HG03575 (cell line): ENCODE results near the gene INSL3.
A peak's percentile ranks its signal among the peaks of the same experiment; 100 is the strongest.

Experiments used
- ATAC-seq: cut with Tn5 transposase; IDR thresholded peaks from one replicate; pipeline ENCODE4 v1.9.1; 2021; ENCODE audit not compliant: unreplicated experiment, insufficient number of reproducible peaks, low FRiP score; ENCODE audit errors: extremely low read depth

The INSL3 gene, protein sequence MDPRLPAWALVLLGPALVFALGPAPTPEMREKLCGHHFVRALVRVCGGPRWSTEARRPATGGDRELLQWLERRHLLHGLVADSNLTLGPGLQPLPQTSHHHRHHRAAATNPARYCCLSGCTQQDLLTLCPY

DNA sequence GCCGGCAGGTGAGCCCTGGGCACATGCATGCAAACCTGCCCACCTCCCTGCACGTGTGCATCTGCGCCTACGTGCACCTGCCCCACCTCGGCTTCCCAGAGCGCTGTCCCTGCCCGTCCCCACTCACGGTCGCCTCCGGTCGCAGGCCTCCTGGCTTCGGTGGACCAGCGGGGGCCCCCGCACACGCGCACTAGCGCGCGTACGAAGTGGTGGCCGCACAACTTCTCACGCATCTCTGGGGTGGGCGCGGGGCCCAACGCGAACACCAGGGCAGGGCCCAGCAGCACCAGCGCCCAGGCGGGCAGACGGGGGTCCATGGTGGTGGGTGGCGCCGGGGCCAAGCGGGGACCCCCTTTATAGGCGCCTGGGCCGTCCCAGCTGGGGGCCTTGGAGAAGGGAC lies at the start of gene INSL3:
Gene INSL3, minus strand, starts transcription at position 330 of the 400 bp plus-strand sequence. Its CDS starts 13 bp downstream, at position 317.
- no peak for ATAC-seq

DNA sequence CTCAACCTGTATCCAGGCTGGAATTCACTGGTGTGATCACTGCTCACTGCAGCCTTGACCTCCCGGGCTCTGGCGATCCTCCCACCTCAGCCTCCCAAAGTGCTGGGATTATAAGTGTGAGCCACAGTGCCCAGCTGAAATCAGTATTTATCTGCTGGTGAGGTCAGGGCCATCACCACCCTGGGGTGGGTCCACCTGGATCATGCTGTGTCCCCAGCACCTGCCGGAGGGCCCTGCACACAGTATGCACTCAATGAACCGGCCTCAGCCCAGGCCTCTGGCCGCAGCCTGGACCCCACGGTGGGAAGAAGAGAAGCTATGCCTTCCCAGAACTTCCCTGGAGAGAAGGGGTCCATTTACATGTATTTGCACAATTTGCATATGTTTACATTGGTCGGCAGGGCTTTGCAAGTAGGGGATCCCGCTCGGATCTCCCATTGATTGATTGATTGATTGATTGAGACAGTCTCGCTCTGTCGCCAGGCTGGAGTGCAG lies 47.8 kb upstream of the INSL3 start:
- no peak for ATAC-seq

DNA sequence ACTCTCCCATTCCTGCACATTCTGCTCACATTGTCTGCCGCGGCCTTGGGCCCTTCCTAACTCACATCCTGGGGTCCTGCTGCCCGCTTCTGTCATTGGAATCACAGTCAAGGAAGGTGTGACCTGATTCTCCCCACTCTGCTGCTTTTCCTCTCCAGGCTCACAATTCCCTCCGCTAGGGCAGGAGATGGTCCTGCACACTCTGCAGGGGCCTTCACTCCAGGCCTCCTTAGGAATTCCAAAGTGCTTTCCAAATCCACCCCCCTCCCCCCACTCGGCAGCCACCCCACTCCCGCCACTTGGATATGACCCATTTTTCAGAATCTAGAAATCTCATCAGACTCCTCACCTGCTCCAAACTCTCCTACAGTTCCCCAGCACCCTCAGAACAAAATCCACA lies 47.4 kb upstream of the INSL3 start:
- no peak for ATAC-seq

DNA sequence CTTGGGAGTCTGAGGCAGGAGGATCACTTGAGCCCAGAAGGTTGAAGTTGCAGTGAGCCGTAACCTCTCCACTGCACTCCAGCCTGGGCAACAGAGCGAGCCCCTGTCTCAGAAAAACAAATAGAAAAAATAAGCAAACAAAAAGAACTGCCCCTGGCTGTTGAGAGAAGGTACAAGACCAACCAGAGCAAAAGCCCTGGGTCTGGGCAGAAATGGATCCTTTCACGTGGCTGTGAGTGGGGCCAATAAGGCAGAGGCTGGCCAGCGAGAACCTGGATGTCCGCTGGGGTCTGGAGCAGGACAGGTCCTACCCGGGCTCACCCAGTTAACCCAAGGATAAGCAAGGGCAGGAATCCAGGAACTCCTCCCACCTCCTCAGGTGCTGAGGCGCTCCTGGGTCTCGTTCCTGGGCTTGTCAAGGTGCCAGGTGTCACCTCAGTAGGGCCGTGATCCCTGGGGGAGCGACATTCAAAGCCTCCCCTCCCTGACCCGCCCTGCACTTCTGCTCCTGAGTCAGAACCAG lies 45.7 kb upstream of the INSL3 start:
- ATAC-seq: no peak

DNA sequence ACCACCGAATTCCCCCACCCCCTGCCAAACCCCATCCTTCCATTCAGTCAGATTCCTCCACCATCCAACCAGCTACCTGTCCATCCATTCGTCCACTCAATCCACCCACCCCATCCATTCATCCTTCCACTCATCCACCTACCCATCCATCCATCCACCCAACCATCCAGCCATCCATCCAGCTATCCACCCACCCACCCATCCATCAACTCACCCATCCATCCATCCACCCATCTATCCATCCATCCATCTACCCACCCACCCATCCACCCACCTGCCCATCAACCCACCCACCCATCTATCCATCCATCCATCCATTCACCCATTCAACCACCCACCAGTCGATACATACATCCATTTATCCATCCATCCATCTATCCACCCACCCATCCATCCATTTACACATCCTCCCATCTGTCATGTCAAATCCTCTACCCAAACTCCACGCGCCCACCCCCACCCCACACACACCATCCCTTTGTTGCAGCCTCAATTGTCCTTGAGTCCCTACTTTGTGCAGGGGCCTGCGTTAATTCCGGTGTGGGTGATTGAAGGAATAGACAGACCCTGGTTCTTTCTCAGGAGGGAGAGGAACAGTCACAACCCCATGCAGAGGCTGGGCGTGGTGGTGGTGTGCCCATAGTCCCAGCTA lies 45.1 kb upstream of the INSL3 start:
- ATAC-seq: no peak

DNA sequence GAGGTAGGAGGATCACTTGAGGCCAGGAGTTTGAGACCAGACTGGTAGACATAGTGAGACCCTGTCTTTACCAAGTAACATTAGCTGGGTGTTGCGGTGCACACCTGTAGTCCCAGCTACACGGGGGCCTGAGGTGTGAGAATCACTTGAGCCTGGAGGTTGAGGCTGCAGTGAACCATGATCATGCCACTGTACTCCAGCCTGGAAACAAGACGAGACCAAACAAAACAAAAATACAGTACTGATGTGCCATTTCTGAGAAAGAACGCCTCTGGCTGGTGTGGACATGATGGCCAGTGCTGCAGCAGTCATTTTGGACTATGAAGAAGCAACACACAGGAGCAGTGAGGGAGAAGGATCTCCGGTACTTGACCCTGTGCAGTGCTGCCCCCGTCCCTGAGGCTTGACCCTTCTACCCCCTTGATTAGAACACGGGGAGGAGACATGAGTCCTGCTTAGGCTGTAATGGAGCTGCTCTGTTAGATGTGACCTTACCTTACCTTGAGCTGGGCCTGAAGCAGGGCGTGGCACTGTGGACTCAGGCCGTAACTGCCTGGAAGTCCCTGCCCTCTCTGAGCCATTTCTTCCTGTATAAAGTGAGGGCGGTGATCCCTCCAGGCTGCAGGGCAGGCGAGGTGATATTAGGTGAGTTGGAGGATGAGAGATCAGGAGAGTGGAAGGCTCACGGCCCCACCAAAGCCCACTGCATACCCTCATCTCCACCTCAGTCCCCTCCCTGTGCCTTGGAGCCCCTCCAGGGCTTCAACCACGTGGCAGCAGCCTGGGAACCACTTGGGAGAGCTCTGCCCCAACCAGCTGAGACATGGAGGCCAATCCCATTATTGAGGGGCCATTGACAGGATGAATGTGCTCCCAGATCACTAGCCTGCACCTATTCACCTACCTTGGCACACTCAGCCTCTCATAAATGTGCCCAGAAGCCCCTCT lies 44.3 kb upstream of the INSL3 start:
- no peak for ATAC-seq

DNA sequence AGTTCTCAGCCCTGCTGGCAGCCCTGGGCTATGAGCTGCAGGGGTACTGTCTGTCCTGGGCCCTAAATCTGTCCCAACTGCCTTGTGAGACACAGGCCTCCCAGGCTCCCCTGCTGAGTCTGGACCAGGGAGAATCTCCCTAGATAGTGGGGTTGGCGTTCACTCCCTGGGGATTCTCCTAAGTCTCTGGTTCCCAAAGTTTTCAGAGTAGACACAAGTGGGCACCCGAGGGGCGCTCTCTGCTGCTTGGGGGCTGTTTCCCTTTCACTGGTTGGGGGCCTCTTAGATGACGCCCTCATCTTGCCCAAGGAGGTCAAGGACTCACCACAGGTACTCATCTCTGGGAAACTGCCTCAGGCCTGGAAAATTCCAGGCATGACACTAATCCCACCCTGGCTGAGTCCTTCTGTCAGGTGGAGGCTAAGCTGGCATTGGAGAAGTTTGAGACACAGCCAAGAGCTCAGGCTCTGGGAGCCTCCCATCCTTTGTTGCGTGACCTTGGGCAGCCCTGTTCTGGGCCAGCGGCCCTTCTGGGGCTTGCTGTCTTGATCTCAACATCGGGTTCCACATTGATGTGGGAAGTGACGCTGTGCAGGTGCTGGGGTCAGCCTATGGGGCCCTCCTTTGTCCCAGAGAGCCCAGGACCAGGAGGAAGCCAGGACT lies 42.3 kb upstream of the INSL3 start:
- no peak for ATAC-seq

DNA sequence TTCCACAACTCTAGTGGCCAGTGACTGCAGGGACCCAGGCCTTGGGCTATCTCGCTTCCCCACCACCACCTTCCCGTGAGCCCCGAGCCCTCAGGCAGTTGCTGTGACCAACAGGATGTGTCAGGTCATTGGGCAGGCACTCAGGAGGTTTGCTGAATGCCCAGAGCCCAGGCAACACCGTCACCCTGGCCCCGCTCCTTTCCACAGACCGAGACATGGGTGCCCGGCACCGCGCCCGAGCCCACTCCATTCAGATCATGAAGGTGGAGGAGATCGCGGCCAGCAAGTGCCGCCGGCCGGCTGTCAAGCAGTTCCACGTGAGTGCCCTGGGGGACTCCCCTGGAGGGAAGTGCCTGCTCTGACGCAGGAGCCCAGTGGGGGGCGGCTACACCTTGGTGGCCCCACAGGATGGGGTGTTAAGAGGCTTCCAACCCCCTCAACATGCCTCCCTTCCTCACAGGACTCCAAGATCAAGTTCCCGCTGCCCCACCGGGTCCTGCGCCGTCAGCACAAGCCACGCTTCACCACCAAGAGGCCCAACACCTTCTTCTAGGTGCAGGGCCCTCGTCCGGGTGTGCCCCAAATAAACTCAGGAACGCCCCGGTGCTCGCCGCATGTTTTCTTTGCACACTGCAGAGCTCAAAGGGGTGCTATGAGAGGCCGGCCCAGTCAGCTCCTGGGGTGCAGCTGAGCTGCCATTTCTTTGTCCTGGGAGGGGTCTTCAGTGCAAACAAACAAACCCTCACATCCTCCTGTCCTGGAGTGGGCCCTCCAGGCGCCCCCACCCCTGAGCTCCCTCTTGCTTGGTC lies 41.6 kb upstream of the INSL3 start:
- no peak for ATAC-seq

DNA sequence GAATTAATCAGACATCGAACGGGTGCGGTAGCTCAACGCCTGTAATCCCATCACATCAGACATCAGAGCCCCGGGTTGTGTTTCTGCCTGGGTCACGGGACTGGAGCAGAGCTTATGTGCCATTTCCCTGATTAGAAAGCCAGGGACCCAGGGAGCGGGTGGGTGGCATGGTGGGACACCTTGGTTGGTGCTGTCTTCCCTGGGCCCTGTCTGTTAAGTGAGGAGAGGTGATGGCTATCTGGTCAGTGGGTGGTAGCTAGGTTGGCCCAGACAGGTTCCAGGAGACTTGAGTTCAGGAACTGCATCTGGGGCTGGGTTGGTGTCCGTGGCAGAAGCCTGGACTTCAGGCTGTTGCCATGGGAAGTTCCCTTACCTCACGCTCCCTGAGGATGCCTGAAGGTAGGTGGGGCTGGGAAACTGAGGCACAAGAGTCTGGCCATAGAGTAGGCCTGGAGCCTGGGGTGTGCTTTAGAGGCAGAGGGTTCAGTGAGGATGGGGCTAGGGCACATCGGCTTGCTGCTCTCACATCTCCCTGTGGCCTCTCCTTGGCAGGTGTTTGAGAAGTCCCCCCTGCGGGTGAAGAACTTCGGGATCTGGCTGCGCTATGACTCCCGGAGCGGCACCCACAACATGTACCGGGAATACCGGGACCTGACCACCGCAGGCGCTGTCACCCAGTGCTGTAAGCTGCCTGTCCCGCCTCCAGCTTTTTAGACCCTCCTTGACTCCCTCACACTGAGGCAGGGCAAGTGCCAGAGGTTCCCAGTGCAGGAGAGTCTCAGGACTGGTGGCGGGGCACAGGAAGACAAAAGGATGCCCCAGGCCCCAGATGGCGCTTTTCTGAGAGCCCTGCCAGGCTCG lies 40.5 kb upstream of the INSL3 start:
- no peak for ATAC-seq

DNA sequence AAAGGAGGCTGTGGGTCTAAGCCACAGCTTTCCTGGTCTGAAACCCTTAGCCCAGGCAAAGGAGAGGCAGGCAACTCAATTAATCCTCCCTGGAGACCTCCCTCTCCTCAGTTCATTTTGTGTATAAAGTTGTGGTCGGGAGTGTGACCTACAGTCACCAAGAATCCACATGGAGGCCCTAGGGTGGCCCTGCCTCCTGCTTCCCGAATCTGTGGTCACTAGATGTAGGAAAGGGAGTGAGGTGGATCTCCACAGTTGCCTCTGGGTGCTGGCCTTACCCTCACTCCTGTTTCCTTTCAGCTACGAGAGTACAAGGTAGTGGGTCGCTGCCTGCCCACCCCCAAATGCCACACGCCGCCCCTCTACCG lies 39.7 kb upstream of the INSL3 start:
- no peak for ATAC-seq

DNA sequence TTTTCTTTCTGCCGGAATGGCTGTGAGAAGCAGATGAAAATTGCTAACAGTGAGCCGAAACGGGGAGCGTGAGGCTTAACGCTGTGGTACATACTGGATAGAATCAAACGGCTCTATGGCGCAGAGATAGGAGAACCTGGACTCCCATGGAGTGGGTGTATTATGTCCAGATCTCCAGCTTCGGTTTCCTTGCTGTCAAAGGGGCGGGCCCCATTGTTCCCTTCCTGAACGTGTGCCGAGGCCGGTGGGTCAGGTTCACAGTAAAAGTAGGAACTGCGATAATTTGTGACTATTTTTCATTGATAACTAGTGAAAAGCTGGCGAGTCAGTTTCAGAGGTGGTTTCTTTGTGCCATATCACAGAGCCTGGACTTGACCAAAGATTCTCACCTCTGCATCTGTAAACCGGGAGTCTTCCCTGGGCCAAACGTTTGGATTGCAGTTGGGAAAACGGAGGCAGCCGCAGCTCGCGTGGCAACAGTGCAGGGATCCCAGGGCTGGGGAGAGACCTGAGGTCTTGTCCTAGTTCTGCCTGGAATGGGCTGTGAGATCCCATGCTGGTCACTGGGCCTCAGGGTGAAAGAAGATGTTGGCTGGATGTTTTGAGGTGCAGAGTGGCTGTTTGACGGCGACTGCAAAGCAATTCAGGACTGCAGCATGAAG lies 39.1 kb upstream of the INSL3 start:
- no peak for ATAC-seq

DNA sequence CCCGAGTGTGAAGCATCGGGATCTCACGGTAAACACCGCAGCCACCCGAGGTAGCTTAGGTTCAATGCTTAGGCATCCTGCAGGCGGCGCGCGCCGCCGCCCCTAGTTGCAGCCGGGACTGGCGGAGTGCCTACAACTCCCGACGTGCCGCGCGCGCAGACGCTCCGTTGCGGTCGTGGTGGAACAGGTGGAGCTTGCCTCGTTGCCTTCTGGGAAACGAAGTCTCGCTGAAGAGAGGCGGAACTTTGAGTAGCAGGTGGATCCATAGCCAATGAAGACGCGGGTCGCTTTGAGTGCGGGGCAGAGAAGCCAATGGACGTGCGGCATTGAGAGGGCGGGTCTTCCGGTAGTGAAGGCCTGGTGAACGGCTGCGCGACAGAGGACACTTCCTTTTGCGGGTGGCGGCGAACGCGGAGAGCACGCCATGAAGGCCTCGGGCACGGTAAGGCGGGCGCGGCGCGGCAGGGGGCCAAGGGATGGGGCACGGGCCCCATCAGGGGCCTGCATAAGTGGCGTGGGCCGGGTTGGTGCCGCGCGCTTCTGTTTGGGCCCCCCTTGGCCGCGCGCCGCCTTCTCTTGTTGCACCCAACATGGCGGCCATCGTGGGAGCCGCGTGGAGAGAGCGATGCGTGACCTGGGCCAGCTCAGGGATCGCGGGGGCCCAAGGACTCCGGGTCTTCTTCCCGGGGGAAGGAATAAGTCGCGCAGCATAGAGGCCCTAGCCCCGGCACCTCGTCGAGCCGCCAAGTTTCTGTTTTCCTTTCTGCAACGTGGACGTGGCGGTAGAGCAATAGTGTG lies 38.4 kb upstream of the INSL3 start, which contains the start of gene RPL18A:
Gene RPL18A, plus strand, starts transcription at position 378 of the 798 bp plus-strand sequence. Its CDS starts 47 bp downstream, at position 425.
- ATAC-seq: peak; percentile 63

DNA sequence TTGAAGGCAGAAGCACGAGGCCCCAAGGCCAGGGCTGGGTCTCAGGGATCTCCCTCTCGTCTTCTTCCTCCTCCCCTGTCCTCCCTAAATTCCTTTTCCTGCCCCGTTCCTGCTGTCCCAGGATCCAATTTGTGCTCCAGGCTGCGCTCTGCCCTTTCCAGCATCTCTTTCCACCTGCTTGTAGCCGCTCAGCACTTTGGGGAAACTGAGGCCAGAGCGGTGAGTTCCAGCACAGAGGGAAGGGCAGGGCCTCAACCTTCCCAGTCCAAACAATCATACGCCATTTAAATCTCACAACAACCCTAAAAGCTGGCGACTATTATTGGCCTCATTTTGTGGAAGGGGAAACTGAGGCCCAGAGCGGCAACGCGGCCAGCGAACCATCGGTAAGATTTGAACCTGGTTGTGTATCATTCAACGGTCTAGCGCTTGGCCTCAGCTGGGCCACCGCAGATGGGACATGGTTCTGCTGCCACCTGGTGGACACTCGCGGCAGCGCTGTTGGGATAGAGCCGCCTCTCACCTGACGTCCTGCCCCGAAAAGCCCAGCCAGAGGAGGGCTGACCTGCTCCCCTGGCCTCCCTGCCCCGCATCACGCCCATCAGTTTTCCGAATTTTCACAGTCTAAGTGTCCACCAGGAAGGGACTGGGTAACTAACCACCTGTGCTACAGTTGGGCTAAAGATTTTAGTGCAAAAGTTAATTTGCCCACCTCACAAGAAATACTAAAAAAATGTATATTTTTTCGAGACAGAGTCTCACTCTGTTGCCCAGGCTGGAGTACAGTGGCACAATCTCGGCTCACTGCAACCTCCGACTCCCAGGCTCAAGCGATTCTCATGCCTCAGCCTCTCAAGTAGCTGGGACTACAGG lies 34.2 kb upstream of the INSL3 start:
- ATAC-seq: no peak

DNA sequence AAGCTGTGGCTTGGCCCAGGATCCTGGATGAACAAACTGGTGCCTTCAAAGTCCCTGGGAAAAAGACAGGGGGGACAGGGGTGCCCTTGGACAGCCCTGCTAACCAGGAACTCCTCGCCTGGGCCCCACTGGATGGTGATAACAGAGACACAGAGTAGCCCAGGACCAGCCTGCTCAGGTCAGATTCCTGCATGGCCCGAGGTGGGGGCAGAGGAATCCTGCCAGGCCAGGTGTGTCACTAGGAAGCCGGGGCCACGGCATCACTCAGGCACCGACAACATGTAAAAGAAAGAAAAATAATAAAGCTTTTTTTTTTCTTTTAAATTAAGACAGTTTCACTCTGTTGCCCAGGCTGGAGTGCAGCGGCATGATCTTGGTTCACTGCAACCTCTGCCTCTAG lies 32.7 kb upstream of the INSL3 start:
- ATAC-seq: no peak

DNA sequence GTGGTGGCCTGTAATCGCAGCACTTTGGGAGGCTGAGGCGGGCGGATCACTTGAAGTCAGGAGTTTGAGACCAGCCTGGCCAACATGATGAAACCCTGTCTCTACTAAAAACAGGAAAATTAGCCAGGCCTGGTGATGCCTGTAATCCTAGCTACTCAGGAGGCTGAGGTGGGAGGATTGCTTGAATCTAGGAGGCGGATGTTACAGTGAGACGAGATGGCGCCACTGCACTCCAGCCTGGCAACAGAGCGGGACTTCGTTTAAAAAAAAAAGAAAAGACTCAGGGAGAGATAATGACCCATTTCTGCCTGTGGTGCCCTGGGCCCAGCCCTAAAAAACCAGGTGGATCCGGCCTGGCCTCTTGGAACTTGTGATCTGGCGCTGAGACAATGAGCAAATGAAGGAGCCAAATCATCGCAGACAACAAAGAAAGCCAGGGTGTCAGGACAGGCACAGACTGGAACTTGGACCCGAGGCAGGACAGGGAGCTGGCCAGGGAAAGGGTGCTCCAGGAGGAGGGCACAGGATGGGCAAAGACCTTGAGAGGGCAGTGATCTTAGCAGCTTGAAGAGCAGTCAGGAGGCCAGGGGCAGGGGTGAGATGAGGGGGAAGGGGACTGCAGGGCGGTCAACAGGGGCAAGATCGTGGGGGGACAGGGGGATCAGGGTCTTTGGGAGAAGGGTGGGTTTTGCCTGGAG lies 27.4 kb upstream of the INSL3 start:
- ATAC-seq: no peak
